Astrocyte (in vitro differentiated cells and primary cell): ENCODE measurements around the gene GPR52.

Experiments used
- CTCF ChIP-seq: IDR thresholded peaks from 2 replicates; pipeline ENCODE4 v1.5.1; 2011; ENCODE audit warnings: low read depth, mild to moderate bottlenecking, inconsistent platforms, low read length, moderate library complexity; ENCODE audit not compliant: insufficient read depth
- EZH2 ChIP-seq: IDR thresholded peaks from 2 replicates; pipeline ENCODE4 v1.6.1; 2012; ENCODE audit warnings: mild to moderate bottlenecking, low read length, inconsistent platforms; ENCODE audit not compliant: insufficient read depth

- TF ChIP-seq CTCF (no peak), EZH2 (no peak)
Measured at GRCh38 chr1:174413632-174414031, 34.1 kb upstream of the GPR52 start.
